Spleen (tissue), 11 donors: ENCODE measurements around the gene GRAMD1B. TPM values are rescaled to one million over a fixed set of nuclear protein-coding genes. Genes with fewer than 3 reads are reported as not detected.

ENCODE experiments used
- DNase-seq: peaks from one replicate; pipeline ENCODE4 v3.0.0-alpha.2; 2020
- H3K27ac ChIP-seq, 8 donors: fragments of 200-600 bp; sonication (generic) in 7 of 8; 1 replicate in 4 of 8; 2 replicates in 4 of 8; pipeline versions ENCODE4 v1.5.0 to v1.8.0; 2016 to 2021; ENCODE audit warnings: inconsistent platforms in 4 of 8, mild to moderate bottlenecking in 4 of 8, moderate library complexity in 1 of 8
- H3K27me3 ChIP-seq, 7 donors: fragments of 200-600 bp; sonication (generic) in 6 of 7; replicated peaks in 1 of 7; 1 replicate in 4 of 7; 2 replicates in 3 of 7; pipeline versions ENCODE4 v1.5.0 to v1.8.0; 2016 to 2021; ENCODE audit warnings: inconsistent platforms in 3 of 7, mild to moderate bottlenecking in 1 of 7
- H3K36me3 ChIP-seq, 6 donors: fragments of 200-600 bp; sonication (generic) in 5 of 6; 1 replicate in 4 of 6; 2 replicates in 2 of 6; pipeline versions ENCODE4 v1.5.0 to v1.8.0; 2016 to 2021; ENCODE audit warnings: inconsistent platforms in 2 of 6
- H3K4me1 ChIP-seq, 6 donors: fragments of 200-600 bp; sonication (generic) in 5 of 6; 1 replicate in 3 of 6; 2 replicates in 3 of 6; pipeline versions ENCODE4 v1.5.0 to v1.8.0; 2016 to 2021; ENCODE audit warnings: inconsistent platforms in 3 of 6
- H3K4me3 ChIP-seq, 8 donors: fragments of 200-600 bp; sonication (generic) in 7 of 8; 1 replicate in 4 of 8; 2 replicates in 4 of 8; pipeline versions ENCODE4 v1.5.0 to v1.8.0; 2016 to 2021; ENCODE audit warnings: inconsistent platforms in 4 of 8, mild to moderate bottlenecking in 4 of 8, moderate library complexity in 2 of 8
- H3K9me3 ChIP-seq, 8 donors: fragments of 200-600 bp; sonication (generic) in 7 of 8; 1 replicate in 4 of 8; 2 replicates in 4 of 8; pipeline versions ENCODE4 v1.5.0 to v1.8.0; 2016 to 2021; ENCODE audit warnings: inconsistent platforms in 4 of 8
- POLR2A ChIP-seq, 3 donors: fragments of 450-650 bp; IDR thresholded peaks; one replicate each; pipeline ENCODE4 v1.5.1; 2017; ENCODE audit warnings: antibody characterized with exemption in 3 of 3, mild to moderate bottlenecking in 1 of 3
- POLR2AphosphoS5 ChIP-seq, 3 donors: sonication (generic); formaldehyde crosslinking; IDR thresholded peaks; one replicate each; pipeline ENCODE4 v1.5.1; 2017; ENCODE audit warnings: antibody characterized with exemption in 3 of 3
- WGBS, 5 donors: extraction: QIAGEN DNeasy Blood & Tissue Kit in 3 of 5; methylation state at CpG; one replicate each; pipeline versions ENCODE4 v1.1.5 to v1.1.7; 2013 to 2018; 5-methylcytosine and 5-hydroxymethylcytosine counted together
- intact Hi-C: fragments of 100-400 bp; cut with DNase I; formaldehyde crosslinking; loops from one replicate; pipeline ENCODE4 v1.15.0; 2023; ENCODE audit warnings: low total_unique reads
- polyA plus RNA-seq, 3 donors: library from polyadenylated mRNA; stranded (reverse); fragments of 200-250 nt; gene quantifications; one replicate each; pipeline ENCODE4 v1.2.1, GENCODE V29; 2013
- total RNA-seq, 7 donors: library from RNA; depleted of rRNA in 3 of 7; stranded (reverse); fragments of >200 nt in 3 of 7; fragmentation: NEBNext Ultra II Directional in 4 of 7; extraction: Animal tissue kit (Norgen Biotek cat#: 25700) in 4 of 7; gene quantifications; one replicate each; pipeline versions ENCODE4 v1.1.0 to v1.2.1, GENCODE V29; 2016 to 2021
- TF ChIP-seq, protein P1 (sequence below), 11 experiments: fragments of 200-600 bp in 7 of 11; fragments of 450-650 bp in 4 of 11; sonication (generic) in 4 of 11; IDR thresholded peaks in 8 of 11; conservative IDR thresholded peaks in 3 of 11; 1 replicate in 7 of 11; 2 replicates in 4 of 11; pipeline versions ENCODE4 v1.4.0 to v1.8.0; 2016 to 2021; ENCODE audit warnings: antibody characterized with exemption in 11 of 11, inconsistent platforms in 4 of 11, mild to moderate bottlenecking in 1 of 11
- donor health status: healthy with polysubstance abuse.
- donor health status: DM: no; HTN: no; CAD: no; lungs with moderate emphysema.
- donor health status: DM: no; HTN: no; CAD: no.
- donor health status: Bipolar disorder and iron deficiency.
- donor health status: healthy.
- donor health status: DM: no; HTN: no; CAD: no.
- donor health status: DM: yes; HTN: yes; CAD: no.

Gene GRAMD1B
- total and polyA plus RNA-seq, 10 donors, result 1.7 to 15.6 (median 7.5) TPM

DNA sequence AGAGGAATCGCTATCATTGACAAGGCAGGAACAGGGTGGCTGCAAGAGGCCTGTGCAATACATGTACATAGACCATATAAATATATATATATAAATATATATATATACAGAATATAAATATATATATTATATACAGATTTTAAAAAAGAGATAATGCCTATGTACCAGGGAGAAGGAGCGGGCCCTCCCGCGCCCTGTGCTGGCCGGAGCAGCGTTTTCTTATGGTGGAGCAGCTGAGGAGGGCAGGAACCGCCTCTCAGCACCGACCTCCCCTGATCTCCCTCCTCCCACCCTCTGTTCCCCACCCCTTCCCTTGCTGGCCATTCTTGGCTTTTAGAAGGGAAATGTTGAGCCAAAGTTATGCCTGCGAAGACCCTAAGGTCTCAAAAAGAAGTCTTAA is 192.5 kb downstream of the GRAMD1B start:
- Histone ChIP-seq H3K36me3 (peaks cover 0 to 68% (median 8%) of the 10 kb centered on the region in 6 donors), H3K27me3 (no peaks in the 10 kb centered on the region), H3K27ac (no peak overlapping the region), H3K4me1 (no peaks in the 10 kb centered on the region), H3K4me3 (no peak overlapping the region), H3K9me3 (no peaks in the 10 kb centered on the region)
- no peak for DNase-seq
- TF ChIP-seq, protein P1, sequence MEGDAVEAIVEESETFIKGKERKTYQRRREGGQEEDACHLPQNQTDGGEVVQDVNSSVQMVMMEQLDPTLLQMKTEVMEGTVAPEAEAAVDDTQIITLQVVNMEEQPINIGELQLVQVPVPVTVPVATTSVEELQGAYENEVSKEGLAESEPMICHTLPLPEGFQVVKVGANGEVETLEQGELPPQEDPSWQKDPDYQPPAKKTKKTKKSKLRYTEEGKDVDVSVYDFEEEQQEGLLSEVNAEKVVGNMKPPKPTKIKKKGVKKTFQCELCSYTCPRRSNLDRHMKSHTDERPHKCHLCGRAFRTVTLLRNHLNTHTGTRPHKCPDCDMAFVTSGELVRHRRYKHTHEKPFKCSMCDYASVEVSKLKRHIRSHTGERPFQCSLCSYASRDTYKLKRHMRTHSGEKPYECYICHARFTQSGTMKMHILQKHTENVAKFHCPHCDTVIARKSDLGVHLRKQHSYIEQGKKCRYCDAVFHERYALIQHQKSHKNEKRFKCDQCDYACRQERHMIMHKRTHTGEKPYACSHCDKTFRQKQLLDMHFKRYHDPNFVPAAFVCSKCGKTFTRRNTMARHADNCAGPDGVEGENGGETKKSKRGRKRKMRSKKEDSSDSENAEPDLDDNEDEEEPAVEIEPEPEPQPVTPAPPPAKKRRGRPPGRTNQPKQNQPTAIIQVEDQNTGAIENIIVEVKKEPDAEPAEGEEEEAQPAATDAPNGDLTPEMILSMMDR (IDR thresholded peaks at IDR 0.05 in 8 of 11, conservative IDR thresholded peaks at IDR 0.05 in 3 of 11), result no peak
- WGBS, 5 donors, result 91 to 96% (median 95%) methylated on average over 9 of the region's 9 CpGs
- intact Hi-C loops, result no loop called here

DNA sequence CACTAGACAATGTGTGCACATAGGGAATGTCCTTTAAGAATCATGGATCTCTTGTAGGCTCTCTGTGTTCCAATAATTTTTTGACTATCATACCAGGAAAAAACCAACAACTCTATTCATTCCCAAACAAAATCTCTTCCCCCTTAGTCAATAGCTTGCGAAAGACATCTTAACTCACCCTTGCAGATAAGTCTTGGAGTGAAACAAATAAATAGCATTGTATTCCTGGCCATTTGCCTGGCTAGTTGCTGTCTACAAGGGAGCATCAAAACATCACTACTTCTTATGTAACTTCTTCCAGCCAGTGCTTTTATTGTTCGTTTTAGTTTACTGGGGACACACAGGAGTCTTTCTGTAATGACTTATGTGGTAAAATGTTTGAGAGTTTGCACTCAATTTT is 194.9 kb downstream of the GRAMD1B start:
- H3K27ac ChIP-seq, result no peak overlapping the region
- intact Hi-C loops, result no loop called here

DNA sequence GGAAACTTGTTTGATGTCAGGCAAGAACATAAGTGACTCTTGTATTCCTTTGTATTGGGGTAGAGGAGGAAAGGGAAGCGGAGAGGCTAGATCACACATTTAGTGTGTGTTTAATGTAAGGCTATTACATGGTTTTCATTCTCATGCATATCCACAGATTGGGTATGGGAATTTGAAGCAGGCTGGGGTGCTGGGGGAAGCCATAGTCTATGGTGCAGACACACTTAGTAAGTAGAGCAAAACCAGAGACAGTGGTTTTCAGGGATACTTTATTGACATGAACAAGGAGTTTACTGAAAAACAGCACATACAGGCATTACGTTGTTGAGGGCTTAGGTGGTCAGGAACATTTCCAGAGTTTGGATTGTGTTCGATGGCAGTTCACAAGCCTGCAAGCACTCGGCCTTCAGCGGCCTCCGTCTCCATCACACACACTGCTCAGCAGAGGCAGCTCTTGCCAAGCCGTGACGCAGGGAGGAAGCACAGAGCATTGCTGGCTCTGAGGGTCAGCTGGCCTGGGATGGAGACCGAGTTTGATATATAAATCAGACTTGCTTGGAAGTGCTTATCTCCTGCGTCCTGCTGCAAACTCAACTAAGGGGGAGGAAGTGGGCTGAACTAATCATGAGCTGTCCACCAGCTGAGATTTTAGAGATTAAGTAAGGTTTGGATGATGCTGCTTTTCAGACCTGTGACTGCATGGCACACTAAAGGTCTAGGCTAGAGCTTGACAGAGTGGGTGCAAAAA is 199.0 kb downstream of the GRAMD1B start:
- WGBS, 5 donors, result 17 to 29% (median 24%) methylated on average over 10 of the region's 10 CpGs
- no peak for DNase-seq

More for the DNA sequence above, 194.9 kb downstream of the GRAMD1B start:
- H3K4me3 ChIP-seq, result no peak overlapping the region
- no peaks in the 10 kb centered on the region for H3K27me3 ChIP-seq
- TF ChIP-seq POLR2AphosphoS5 (IDR thresholded peaks at IDR 0.05), result no peak
- TF ChIP-seq, protein P1 (IDR thresholded peaks at IDR 0.05 in 8 of 11, conservative IDR thresholded peaks at IDR 0.05 in 3 of 11), result no peak
- no peak for TF ChIP-seq POLR2A (IDR thresholded peaks at IDR 0.05)
- whole genome bisulfite sequencing, 5 donors, result 86 to 93% (median 92%) methylated on average over 2 of the region's 2 CpGs
- no peak for DNase-seq
- no peaks in the 10 kb centered on the region for H3K4me1 ChIP-seq
- H3K36me3 ChIP-seq, result peaks cover 0 to 45% (median 6%) of the 10 kb centered on the region in 6 donors
- H3K9me3 ChIP-seq, result no peaks in the 10 kb centered on the region

DNA sequence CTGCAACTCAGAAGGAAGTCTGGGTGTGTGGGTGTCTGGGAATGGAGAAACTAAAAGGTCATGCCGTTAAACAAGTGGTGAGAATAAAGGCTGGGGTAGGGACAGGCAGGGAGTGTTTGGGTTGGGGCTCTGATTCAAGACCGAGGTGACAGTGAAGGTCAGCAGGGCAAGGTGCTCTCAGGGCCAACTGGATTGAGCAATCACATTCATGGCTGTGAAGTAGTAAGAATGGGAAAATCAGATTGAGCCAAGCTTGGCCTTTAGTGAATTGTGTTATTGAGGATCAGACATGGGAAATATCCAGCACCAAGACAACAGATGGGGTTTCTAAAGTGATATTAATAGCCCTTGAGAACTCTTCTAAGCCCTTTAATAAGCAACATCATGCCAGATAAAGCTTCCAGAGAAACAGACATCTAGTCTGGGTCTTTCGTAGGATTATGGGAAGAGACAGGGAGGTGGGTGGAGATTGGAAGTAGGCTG is 200.1 kb downstream of the GRAMD1B start:
- Histone ChIP-seq H3K36me3 (peaks cover 0 to 17% (median 0%) of the 10 kb centered on the region in 6 donors), H3K27ac (no peak overlapping the region), H3K4me3 (no peak overlapping the region), H3K9me3 (no peaks in the 10 kb centered on the region), H3K4me1 (no peaks in the 10 kb centered on the region), H3K27me3 (no peaks in the 10 kb centered on the region)
- 59 to 66% (median 64%) methylated on average over 3 of the region's 3 CpGs for WGBS, 5 donors
- TF ChIP-seq POLR2A (IDR thresholded peaks at IDR 0.05), result no peak
- intact Hi-C loops, result no loop called here
- no peak for DNase-seq

More for the DNA sequence above, 199.0 kb downstream of the GRAMD1B start:
- H3K27me3 ChIP-seq, result no peaks in the 10 kb centered on the region
- H3K9me3 ChIP-seq, result no peaks in the 10 kb centered on the region
- intact Hi-C loops, result no loop called here
- TF ChIP-seq, protein P1 (IDR thresholded peaks at IDR 0.05 in 8 of 11, conservative IDR thresholded peaks at IDR 0.05 in 3 of 11), result no peak
- TF ChIP-seq POLR2AphosphoS5 (IDR thresholded peaks at IDR 0.05) (peak; percentile 19 to 49 (median 44)), POLR2A (IDR thresholded peaks at IDR 0.05) (no peak)
- H3K27ac ChIP-seq, result peak overlapping the region in 1 of 8 donors; percentile 0
- no peaks in the 10 kb centered on the region for H3K4me1 ChIP-seq
- H3K4me3 ChIP-seq, result no peak overlapping the region
- peaks cover 0 to 21% (median 0%) of the 10 kb centered on the region in 6 donors for H3K36me3 ChIP-seq
